ENCODE results near the gene PCLO. TPM values are rescaled to one million over a fixed set of nuclear protein-coding genes. Genes with fewer than 3 reads are reported as not detected.

Gene PCLO
- total RNA-seq, 1 experiment from 2014 or later = 4.1 TPM

- Mint-ChIP-seq H3K9me3 (ENCODE audit: unreplicated experiment) (no peaks in the 10 kb centered on the region), H3K27me3 (ENCODE audit: insufficient read depth, unreplicated experiment) (no peaks in the 10 kb centered on the region), H3K27ac (ENCODE audit: unreplicated experiment) (no peak overlapping the region), H3K36me3 (ENCODE audit: insufficient read depth, unreplicated experiment) (no peaks in the 10 kb centered on the region), H3K4me3 (ENCODE audit: unreplicated experiment) (no peak overlapping the region), H3K4me1 (ENCODE audit: low read depth, unreplicated experiment) (no peaks in the 10 kb centered on the region)
- no peak for DNase-seq
- no peak for TF ChIP-seq CTCF (IDR thresholded peaks at IDR 0.05; ENCODE audit: insufficient read depth in 1 of 2, low read depth in 1 of 2, low read length in 1 of 2, severe bottlenecking in 1 of 2, unreplicated experiment in 1 of 2)
- no peaks in the 10 kb centered on the region for H3K9me3 ChIP-seq
- ChIA-PET POLR2A (interaction anchor here (0.6 kb wide), 1 partner anchor 171 kb away, joined by 3 read pairs; no protein-coding TSS in a partner anchor), CTCF (no interaction called here)
- no peaks in the 10 kb centered on the region for H3K27me3 ChIP-seq (replicated peaks; ENCODE audit: control insufficient read depth, insufficient read depth, low read length)
- H3K36me3 ChIP-seq (ENCODE audit: control insufficient read depth, insufficient read depth, low read length) = no peaks in the 10 kb centered on the region
- no peak overlapping the region for H3K4me3 ChIP-seq (ENCODE audit: low read depth, low read length)
- BruUV-seq (replicated peaks) = no TSS peak
- H3K4me1 ChIP-seq = no peaks in the 10 kb centered on the region
- intact Hi-C loops (cut with micrococcal nuclease; ENCODE audit: unreplicated experiment) = no loop called here
Observed at GRCh38 chr7:82980130-82980788, 182.4 kb downstream of the PCLO start.

GRCh38 chr7:82975811-82976468, 186.7 kb downstream of the PCLO start:
- intact Hi-C loops (cut with micrococcal nuclease; ENCODE audit: unreplicated experiment) = no loop called here
- H3K4me1 Mint-ChIP-seq (ENCODE audit: low read depth, unreplicated experiment) = no peaks in the 10 kb centered on the region
- no peaks in the 10 kb centered on the region for H3K4me1 ChIP-seq
- no peak overlapping the region for H3K4me3 ChIP-seq (ENCODE audit: low read depth, low read length)
- no peaks in the 10 kb centered on the region for H3K36me3 ChIP-seq (ENCODE audit: control insufficient read depth, insufficient read depth, low read length)
- TF ChIP-seq CTCF (IDR thresholded peaks at IDR 0.05; ENCODE audit: insufficient read depth in 1 of 2, low read depth in 1 of 2, low read length in 1 of 2, severe bottlenecking in 1 of 2, unreplicated experiment in 1 of 2) = no peak
- H3K27ac Mint-ChIP-seq (ENCODE audit: unreplicated experiment) = no peak overlapping the region
- H3K36me3 Mint-ChIP-seq (ENCODE audit: insufficient read depth, unreplicated experiment) = no peaks in the 10 kb centered on the region
- ChIA-PET POLR2A (no interaction called here), CTCF (no interaction called here)
- H3K4me3 Mint-ChIP-seq (ENCODE audit: unreplicated experiment) = no peak overlapping the region
- no peak for DNase-seq
- H3K27me3 Mint-ChIP-seq (ENCODE audit: insufficient read depth, unreplicated experiment) = no peaks in the 10 kb centered on the region
- no peaks in the 10 kb centered on the region for H3K27me3 ChIP-seq (replicated peaks; ENCODE audit: control insufficient read depth, insufficient read depth, low read length)
- H3K9me3 ChIP-seq = no peaks in the 10 kb centered on the region
- no peaks in the 10 kb centered on the region for H3K9me3 Mint-ChIP-seq (ENCODE audit: unreplicated experiment)
- BruUV-seq (replicated peaks) = no TSS peak

- BruUV-seq (replicated peaks) = no TSS peak
- H3K4me3 ChIP-seq (ENCODE audit: low read depth, low read length) = no peak overlapping the region
- no peak for TF ChIP-seq CTCF (IDR thresholded peaks at IDR 0.05; ENCODE audit: insufficient read depth in 1 of 2, low read depth in 1 of 2, low read length in 1 of 2, severe bottlenecking in 1 of 2, unreplicated experiment in 1 of 2)
- H3K36me3 ChIP-seq (ENCODE audit: control insufficient read depth, insufficient read depth, low read length) = no peaks in the 10 kb centered on the region
- DNase-seq = no peak
- H3K27me3 Mint-ChIP-seq (ENCODE audit: insufficient read depth, unreplicated experiment) = no peaks in the 10 kb centered on the region
- no peaks in the 10 kb centered on the region for H3K27me3 ChIP-seq (replicated peaks; ENCODE audit: control insufficient read depth, insufficient read depth, low read length)
- POLR2A ChIA-PET = no interaction called here
- H3K4me3 Mint-ChIP-seq (ENCODE audit: unreplicated experiment) = no peak overlapping the region
- H3K9me3 ChIP-seq = no peaks in the 10 kb centered on the region
- H3K4me1 ChIP-seq = no peaks in the 10 kb centered on the region
- H3K4me1 Mint-ChIP-seq (ENCODE audit: low read depth, unreplicated experiment) = no peaks in the 10 kb centered on the region
- intact Hi-C loops (cut with micrococcal nuclease; ENCODE audit: unreplicated experiment) = no loop called here
- no peaks in the 10 kb centered on the region for H3K36me3 Mint-ChIP-seq (ENCODE audit: insufficient read depth, unreplicated experiment)
- H3K27ac Mint-ChIP-seq (ENCODE audit: unreplicated experiment) = no peak overlapping the region
- no peaks in the 10 kb centered on the region for H3K9me3 Mint-ChIP-seq (ENCODE audit: unreplicated experiment)
- CTCF ChIA-PET = no interaction called here
Observed at GRCh38 chr7:82972135-82972534, 190.5 kb downstream of the PCLO start.

Data from Caco-2 (cell line).